HG03521 (cell line): ENCODE data around the gene IL1RAPL1.

Experiments
- ATAC-seq: cut with Tn5 transposase; IDR thresholded peaks from one replicate; pipeline ENCODE4 v1.9.1; 2021; ENCODE audit warnings: mild to moderate bottlenecking, moderate library complexity; ENCODE audit not compliant: unreplicated experiment

IL1RAPL1 gene

DNA sequence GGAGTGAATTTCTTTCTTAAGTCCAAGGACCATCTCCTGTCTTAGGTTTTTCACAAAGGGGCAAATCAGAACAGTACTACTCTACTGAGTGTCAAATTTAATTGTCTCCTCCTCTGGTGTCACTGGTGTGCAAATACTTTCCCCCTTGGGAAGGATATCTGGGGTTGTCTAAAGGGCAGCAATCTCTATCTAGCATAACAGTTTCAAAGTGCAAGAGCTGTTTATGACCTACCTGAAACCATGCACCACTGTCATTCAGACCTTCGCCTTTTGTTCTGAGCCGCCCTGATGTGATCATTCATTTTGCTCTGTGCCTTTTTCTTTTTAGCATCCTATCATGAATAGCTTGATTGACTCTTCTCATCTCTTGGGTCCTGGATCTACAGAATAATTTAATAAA is 39.3 kb downstream of the IL1RAPL1 start:
- ATAC-seq = no peak

DNA sequence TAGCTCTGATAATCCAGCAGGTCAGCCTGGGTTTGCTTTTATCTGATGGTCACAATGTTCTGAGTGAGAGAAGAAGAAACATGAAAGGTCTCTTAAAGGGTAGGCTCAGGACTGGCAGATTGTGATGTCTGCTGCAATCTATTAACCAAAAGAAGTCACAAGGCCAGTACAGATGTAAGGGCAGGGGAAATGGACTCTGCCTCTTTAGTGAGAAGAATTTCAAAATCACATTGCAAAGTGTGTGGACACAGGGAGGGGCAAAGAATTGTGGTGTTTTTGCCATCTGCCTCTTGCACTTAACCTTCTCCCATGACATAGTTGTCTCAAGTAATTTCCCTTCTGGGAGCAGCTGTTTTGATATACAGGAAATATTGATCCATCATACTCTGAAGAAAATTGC is 40.9 kb downstream of the IL1RAPL1 start:
- no peak for ATAC-seq

DNA sequence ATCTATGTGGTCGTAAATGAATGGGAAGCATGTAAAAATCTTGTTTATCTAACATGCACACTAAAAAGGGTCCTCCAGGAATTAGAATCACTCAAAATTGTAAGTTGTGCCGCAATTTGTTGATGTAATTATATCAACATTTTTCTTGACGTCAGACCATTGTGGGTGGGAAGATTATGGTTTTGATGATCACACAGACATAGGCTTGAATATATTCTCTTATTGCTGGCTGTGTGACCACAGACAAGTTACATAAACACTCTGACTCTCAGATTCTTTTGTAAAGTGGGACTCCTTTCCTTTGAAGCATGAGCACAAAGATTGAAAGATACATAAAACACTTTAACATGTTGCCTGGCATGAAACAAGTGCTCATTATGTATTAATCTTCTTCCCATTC is 51.5 kb downstream of the IL1RAPL1 start:
- ATAC-seq = no peak

- ATAC-seq = no peak
These were observed 52.2 kb downstream of the IL1RAPL1 start for GRCh38 chrX:28639451-28639850.

DNA sequence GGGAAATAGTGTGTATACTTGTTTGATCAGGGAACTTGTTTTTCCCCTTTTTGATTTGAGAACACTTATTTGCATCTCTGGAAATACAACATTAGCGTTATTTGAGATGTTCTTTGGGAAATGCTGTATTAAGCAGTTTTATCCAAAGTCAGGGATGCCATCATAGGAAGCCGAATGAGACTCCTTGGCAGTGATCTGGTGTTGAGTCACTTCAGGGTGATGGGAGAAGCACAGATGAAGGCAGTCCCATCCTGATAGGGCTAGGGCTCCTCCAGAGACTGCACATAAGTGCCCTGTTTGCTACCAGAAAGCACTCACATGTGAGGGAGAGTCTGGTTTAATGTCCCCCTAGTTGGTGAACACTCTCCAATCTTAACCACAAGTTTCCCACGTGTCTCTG is 62.3 kb downstream of the IL1RAPL1 start:
- no peak for ATAC-seq

DNA sequence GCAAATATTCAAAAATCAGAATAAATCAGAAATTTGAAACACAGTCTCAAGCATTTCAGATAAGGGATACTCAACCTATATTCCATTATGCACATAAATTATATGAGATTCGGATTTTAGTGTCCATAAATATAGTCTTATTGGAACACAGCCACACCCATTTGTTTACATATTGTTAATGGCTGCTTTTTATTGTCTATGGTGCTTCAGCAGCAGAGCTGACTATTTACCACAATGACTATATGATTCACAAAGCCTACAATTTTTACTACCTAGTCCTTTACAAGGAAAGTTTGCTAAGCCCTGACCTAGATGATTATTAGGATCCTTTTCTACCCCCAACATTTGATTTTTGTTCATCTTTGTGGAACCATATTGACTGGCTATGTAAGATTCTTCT is 63.9 kb downstream of the IL1RAPL1 start:
- ATAC-seq = no peak

DNA sequence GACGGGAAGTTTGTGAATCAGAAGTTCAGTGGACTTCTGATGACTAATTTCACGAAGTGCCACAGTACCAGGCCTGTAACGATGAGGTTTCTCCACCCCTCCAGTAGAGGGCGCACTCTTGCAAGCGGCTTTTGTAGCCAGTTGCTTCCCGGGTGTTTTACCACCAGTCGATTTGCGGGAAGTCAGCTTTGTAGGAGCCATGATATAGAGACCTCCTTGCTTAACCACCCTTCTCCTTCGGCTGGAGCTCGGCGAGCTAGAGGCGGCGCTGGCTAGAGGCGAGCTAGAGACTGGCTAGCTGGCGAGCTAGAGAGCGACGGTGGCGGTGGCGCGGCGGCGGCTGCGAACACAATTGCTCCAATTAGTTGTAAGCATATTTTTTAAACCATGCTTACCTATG is 72.0 kb downstream of the IL1RAPL1 start:
- no peak for ATAC-seq

DNA sequence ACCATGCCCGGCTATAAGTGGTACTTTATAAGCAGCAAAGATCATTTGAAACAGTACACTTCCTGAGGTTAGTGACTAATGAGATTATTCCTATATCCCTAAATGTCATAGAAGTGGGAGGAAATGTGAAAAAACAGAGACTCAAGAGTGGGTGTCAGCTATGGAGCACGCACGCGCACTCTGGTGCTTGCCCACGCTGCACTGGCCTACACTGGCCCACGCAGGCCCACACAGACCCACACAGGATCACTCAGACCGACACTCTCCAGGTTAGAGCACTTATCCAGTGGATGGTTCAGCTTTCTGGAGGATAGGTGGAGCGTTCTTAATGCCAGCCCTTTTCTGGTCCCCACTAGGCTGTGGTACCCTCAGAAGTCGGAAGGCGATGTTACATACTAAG is 78.5 kb downstream of the IL1RAPL1 start:
- ATAC-seq = no peak

GRCh38 chrX:28668303-28668702 is 81.1 kb downstream of the IL1RAPL1 start:
- no peak for ATAC-seq

DNA sequence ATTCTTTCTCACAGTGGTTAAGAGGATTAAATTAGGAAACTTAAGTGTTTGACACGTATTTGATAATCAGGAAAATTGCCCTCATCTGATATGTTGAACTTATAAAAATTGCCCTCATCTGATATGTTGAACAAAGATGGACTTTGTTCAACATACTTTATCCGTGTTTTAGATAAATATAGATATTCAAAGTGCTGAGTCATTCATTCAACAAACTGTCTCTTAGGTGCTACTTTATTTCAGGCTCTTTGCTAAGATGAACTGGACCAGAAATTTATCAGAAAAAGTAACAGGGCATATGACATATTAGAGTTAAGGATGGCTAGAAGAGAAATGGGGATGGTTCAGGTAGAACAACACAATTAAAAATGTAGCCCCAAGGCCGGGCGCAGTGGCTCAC is 81.7 kb downstream of the IL1RAPL1 start:
- ATAC-seq = no peak

DNA sequence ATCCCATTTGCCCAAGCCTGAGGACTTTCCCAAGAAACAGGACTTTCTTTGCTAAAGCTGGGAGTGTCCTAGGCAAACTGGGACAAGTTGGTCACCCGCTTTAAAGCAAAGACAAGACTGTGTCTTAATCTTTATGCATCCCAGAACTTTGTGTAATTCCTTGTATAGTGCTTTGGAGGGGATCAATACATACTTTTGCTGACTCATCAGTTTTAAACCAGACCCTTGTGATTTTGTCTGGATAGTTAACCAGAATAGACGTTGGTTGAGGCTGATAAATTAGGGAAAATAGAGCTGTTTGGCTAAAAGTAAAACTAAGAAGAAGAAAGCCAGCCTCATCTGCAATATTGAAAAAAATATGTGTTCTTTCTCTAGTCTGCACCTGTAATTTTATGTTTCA is 82.8 kb downstream of the IL1RAPL1 start:
- ATAC-seq = no peak

DNA sequence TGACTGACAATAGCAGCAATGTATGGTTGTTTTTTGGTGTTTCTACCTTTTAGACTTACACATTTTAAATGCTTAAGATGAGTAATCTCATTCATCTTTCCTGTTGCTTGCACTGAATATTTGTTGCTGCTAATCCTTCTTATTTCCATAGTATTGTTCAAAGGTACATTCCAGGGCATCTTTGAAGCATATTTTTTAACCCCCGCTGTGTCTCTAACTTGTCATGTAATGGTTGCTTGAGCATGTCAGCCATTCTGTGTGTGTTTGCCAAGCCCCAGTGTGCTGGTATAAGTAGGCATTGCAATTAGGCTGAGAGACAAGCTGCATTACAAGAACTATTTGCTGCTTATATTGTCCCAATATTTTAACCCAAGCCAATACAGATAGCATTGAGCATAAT is 87.9 kb downstream of the IL1RAPL1 start:
- no peak for ATAC-seq

DNA sequence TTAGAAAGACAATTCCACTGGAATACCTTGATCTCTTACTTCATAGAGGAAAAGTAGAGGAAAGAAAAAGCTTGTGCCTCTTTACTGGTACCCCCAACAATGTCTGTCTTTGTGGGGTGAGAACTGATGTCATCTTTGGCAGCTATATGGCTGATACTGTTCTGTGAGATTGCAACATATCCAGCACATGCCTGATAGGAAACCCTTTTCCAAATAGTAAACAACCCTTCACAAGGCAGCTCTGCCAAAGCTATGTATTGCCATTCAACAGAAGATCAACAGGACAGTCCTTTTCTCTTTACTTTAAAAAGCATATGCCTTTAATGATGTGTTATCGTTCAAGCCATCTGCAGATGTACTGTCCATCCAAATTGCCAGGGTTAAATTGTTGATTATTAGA is 105.9 kb downstream of the IL1RAPL1 start:
- ATAC-seq = no peak

DNA sequence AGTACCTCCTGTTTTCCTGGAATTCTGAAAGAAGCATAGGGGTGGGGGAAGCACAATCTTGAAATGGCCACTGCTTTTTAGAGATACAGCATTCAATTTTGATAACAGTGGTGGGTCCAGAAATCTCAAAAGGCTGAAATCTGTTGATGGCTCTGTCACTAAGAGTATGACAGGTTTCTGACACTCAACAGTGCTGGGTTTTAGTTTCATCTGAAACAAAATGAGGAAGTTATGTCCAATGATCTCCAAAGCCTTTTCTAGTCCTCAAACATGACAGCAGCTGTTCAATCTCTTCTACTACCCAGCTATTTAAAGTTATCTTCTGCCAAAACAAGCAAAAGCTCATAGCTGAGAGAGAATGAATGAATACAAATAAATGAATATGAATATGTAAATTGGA is 110.5 kb downstream of the IL1RAPL1 start:
- no peak for ATAC-seq

GRCh38 chrX:28701222-28701621 is 114.0 kb downstream of the IL1RAPL1 start:
- ATAC-seq = no peak

- no peak for ATAC-seq
These were observed 119.7 kb downstream of the IL1RAPL1 start for GRCh38 chrX:28706964-28707363.

DNA sequence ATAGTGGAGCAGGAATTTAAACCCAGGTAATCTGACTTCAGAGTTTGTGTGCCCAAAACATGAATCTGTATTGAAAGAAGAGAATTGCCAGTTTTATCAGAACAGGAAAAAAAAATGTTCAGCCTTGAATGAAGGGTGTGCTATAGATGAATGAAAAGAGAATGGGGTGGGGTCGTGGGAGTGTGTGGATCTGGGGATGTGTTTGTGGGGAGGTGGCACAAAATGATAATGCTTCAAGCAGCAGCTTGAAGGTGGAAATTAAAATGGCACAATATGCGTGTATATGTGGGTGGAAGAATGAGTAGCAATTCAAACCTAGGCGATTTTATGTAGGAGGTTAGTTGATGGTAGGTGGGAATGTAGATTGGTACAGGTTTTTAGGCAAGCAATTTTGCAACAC is 122.2 kb downstream of the IL1RAPL1 start:
- no peak for ATAC-seq

- ATAC-seq = no peak
These were observed 130.6 kb downstream of the IL1RAPL1 start for GRCh38 chrX:28717864-28718263.

- no peak for ATAC-seq
These were observed 131.2 kb downstream of the IL1RAPL1 start for GRCh38 chrX:28718450-28718849.

DNA sequence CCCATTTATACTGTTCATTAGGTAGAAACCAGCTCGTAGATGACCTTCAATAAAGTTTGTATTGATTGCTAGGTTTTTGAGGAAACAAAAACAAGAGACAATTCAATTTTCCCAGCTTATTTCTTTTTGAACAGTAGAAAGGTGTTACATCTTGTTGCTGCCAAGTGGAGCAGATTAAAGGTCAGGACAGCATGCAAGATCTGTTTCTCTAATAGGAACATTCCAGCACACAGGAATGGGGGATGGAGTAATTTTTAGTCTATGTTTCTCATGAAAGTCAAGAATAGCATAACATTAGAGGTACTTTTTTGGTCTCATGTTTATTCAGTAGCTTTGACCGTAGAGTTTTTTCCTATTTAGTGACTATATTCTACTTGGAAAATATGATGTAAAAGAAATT is 132.4 kb downstream of the IL1RAPL1 start:
- no peak for ATAC-seq

DNA sequence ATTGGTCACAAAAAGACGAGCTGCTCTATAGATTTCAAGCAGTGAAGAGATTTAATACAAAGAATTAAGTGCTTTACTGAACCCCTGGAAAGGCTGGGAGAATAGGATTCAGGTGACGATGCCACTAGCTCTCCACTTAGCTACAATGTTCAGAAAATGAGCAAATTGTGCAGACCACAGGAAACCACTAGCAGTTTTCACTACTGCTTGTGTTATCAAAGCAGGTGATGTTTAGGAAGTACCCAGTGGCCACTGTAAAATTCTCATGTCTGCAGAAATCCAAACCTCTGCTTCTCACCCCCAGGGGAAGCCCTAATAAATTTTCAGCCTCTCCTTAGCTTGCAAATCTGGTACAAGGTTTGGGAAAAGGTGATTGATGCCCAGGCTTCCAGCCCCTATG is 165.1 kb downstream of the IL1RAPL1 start:
- ATAC-seq = no peak

DNA sequence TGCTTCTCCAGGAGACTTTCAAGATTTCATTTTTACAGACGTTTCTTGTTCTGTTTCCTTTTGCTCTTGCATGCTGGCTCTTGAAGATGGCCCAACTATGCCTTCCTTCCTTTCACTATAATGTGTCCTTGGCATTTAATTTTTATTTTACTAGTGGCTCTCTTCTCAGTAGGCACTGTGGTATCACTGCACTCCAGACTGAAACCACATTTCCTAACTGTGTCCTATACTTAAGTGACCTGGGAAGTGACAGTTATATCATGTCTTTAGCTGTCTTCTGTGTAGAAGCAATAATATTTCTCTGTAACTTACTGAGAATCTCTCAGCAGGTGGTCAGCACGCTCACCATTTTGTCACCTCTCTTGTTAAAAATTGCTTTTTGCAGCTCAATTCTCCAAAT is 168.9 kb downstream of the IL1RAPL1 start:
- no peak for ATAC-seq

GRCh38 chrX:28756647-28757046 is 169.4 kb downstream of the IL1RAPL1 start:
- ATAC-seq = no peak

DNA sequence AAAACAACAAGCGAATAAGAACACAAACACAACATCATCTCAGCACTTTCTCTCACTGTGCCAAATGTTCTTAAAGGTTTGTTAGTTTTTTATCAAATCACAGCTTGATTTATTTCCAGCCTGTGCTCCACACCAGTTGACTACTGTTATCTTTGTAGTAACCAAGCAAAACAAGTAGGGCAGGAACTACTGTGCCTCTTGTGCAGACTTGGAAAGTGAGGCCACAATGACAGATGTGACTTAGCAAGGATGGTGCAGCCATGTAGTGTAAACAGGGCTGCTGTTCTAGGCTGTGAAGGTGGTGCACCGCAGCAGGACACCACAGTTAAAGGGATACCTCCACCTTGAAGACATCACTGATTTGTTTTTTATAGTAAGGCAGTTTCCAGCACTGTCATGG is 170.0 kb downstream of the IL1RAPL1 start:
- no peak for ATAC-seq
